Esophagus squamous epithelium (tissue), 5 donors: ENCODE results near the gene PLSCR2. TPM values are rescaled to one million over a fixed set of nuclear protein-coding genes. Genes with fewer than 3 reads are reported as not detected.
"Not testable (repeated sequence)": the region's sequence is repeated elsewhere in the genome, so short reads cannot be mapped to it uniquely, and the experiment has no call there.

Experiments
- DNase-seq: peaks from one replicate; lab custom pipeline; 2025; lab: John Stamatoyannopoulos, UW
- H3K27ac ChIP-seq, 4 donors: fragments of 200-600 bp; sonication (generic); one replicate each; pipeline ENCODE4 v1.5.1; 2016 to 2019; ENCODE audit warnings: mild to moderate bottlenecking in 1 of 4
- H3K27me3 ChIP-seq, 4 donors: fragments of 200-600 bp; sonication (generic); 1 replicate in 3 of 4; 2 replicates in 1 of 4; pipeline versions ENCODE4 v1.5.1 to v1.6.0; 2017 to 2021; ENCODE audit warnings: antibody characterized with exemption in 1 of 4
- H3K36me3 ChIP-seq, 3 donors: fragments of 200-600 bp; sonication (generic); one replicate each; pipeline ENCODE4 v1.5.1; 2016 to 2019
- H3K4me1 ChIP-seq, 3 donors: fragments of 200-600 bp; sonication (generic); one replicate each; pipeline ENCODE4 v1.5.1; 2017 to 2019
- H3K4me3 ChIP-seq, 4 donors: fragments of 200-600 bp; sonication (generic); 1 replicate in 3 of 4; 2 replicates in 1 of 4; pipeline ENCODE4 v1.5.1; 2016 to 2019; ENCODE audit warnings: mild to moderate bottlenecking in 2 of 4, moderate library complexity in 1 of 4
- H3K9me3 ChIP-seq, 3 donors: fragments of 200-600 bp; sonication (generic); one replicate each; pipeline ENCODE4 v1.5.1; 2016 to 2019
- CTCF ChIP-seq, 6 experiments: fragments of 450-650 bp in 4 of 6; fragments of 200-600 bp in 2 of 6; sonication (generic) in 2 of 6; IDR thresholded peaks; one replicate each; pipeline ENCODE4 v1.5.1; 2016 to 2019; ENCODE audit warnings: antibody characterized with exemption in 6 of 6, mild to moderate bottlenecking in 4 of 6, moderate library complexity in 4 of 6
- POLR2A ChIP-seq, 4 donors: fragments of 450-650 bp; IDR thresholded peaks; one replicate each; pipeline ENCODE4 v1.6.1; 2017; ENCODE audit warnings: antibody characterized with exemption in 4 of 4, mild to moderate bottlenecking in 4 of 4, moderate library complexity in 3 of 4
- WGBS, 2 donors: methylation state at CpG; one replicate each; pipeline ENCODE4 v1.1.5; 2018; 5-methylcytosine and 5-hydroxymethylcytosine counted together
- intact Hi-C: fragments of 100-400 bp; cut with DNase I; formaldehyde crosslinking; loops from one replicate; pipeline ENCODE4 v1.15.0; 2022
- total RNA-seq, 4 donors: library from RNA; depleted of rRNA; stranded (reverse); fragments of >200 nt; gene quantifications; one replicate each; pipeline ENCODE4 v1.1.0, GENCODE V29; 2016
- donor health status: DM: yes; HTN: yes; CAD: no.

The PLSCR2 gene
- total RNA-seq, 4 donors from 2014 or later, result not detected

- H3K4me1 ChIP-seq, result no peaks in the 10 kb centered on the region
- TF ChIP-seq CTCF (IDR thresholded peaks at IDR 0.05) (no peak), POLR2A (IDR thresholded peaks at IDR 0.05) (no peak)
- intact Hi-C loops, result no loop called here
- H3K4me3 ChIP-seq, result no peak overlapping the region
- no peak for DNase-seq
- no peak overlapping the region for H3K27ac ChIP-seq
- H3K9me3 ChIP-seq, result no peaks in the 10 kb centered on the region
- no peaks in the 10 kb centered on the region for H3K27me3 ChIP-seq
- H3K36me3 ChIP-seq, result no peaks in the 10 kb centered on the region
Measured at GRCh38 chr3:146485297-146485696, 15.9 kb upstream of the PLSCR2 start.

- 79 to 82% methylated on average over 4 to 6 of the region's 6 CpGs for WGBS, 2 donors
Measured at GRCh38 chr3:146476094-146476740, 6.9 kb upstream of the PLSCR2 start.

GRCh38 chr3:146474976-146475375, 5.6 kb upstream of the PLSCR2 start:
- intact Hi-C loops, H3K9me3 ChIP-seq, H3K27me3 ChIP-seq, H3K27ac ChIP-seq, H3K4me3 ChIP-seq, H3K4me1 ChIP-seq, DNase-seq, H3K36me3 ChIP-seq: not testable (repeated sequence)
- 69 to 73% methylated on average over 2 of the region's 2 CpGs for WGBS, 2 donors

More at GRCh38 chr3:146476094-146476740, 6.9 kb upstream of the PLSCR2 start:
- H3K9me3 ChIP-seq, result no peaks in the 10 kb centered on the region
- no peak for DNase-seq
- H3K36me3 ChIP-seq, result no peaks in the 10 kb centered on the region
- no peak overlapping the region for H3K27ac ChIP-seq
- intact Hi-C loops, result no loop called here
- H3K4me1 ChIP-seq, result peaks cover 0 to 5% (median 0%) of the 10 kb centered on the region in 3 donors
- TF ChIP-seq POLR2A (IDR thresholded peaks at IDR 0.05) (no peak), CTCF (IDR thresholded peaks at IDR 0.05) (no peak)
- peaks cover 0 to 6% (median 0%) of the 10 kb centered on the region in 4 donors for H3K27me3 ChIP-seq
- H3K4me3 ChIP-seq, result no peak overlapping the region

- intact Hi-C loops, result no loop called here
- Histone ChIP-seq H3K9me3 (no peaks in the 10 kb centered on the region), H3K27me3 (peaks cover 0 to 6% (median 0%) of the 10 kb centered on the region in 4 donors), H3K4me1 (peaks cover 0 to 20% (median 5%) of the 10 kb centered on the region in 3 donors), H3K27ac (no peak overlapping the region), H3K4me3 (no peak overlapping the region), H3K36me3 (no peaks in the 10 kb centered on the region)
- 89 to 90% methylated on average over 2 of the region's 2 CpGs for WGBS, 2 donors
- no peak for DNase-seq
- TF ChIP-seq CTCF (IDR thresholded peaks at IDR 0.05), result no peak
- no peak for TF ChIP-seq POLR2A (IDR thresholded peaks at IDR 0.05)
Measured at GRCh38 chr3:146473726-146474125, 4.4 kb upstream of the PLSCR2 start.

GRCh38 chr3:146472611-146473010, 3.2 kb upstream of the PLSCR2 start:
- Histone ChIP-seq H3K36me3 (no peaks in the 10 kb centered on the region), H3K27ac (no peak overlapping the region), H3K4me3 (no peak overlapping the region), H3K27me3 (peaks cover 0 to 6% (median 0%) of the 10 kb centered on the region in 4 donors), H3K4me1 (peaks cover 0 to 20% (median 5%) of the 10 kb centered on the region in 3 donors), H3K9me3 (no peaks in the 10 kb centered on the region)
- 86 to 87% methylated on average over 1 of the region's 1 CpG for whole genome bisulfite sequencing, 2 donors
- TF ChIP-seq CTCF (IDR thresholded peaks at IDR 0.05) (no peak), POLR2A (IDR thresholded peaks at IDR 0.05) (no peak)
- no peak for DNase-seq
- intact Hi-C loops, result no loop called here
